SK-N-SH treated with all-trans-retinoic acid at 6 μM for 48 hours (cell line): ENCODE data around the gene KRTAP5-10.
"Not testable (repeated sequence)": the region's sequence is repeated elsewhere in the genome, so short reads cannot be mapped to it uniquely, and the experiment has no call there.

ENCODE experiments used
- ISL1 ChIP-seq: fragments of 250-450 bp; sonication (Bioruptor Pico); IDR thresholded peaks from 2 replicates; pipeline ENCODE4 v2.1.2; 2022; ENCODE audit warnings: mild to moderate bottlenecking, moderate library complexity
- ZFP3 ChIP-seq: fragments of 250-450 bp; sonication (Bioruptor Pico); IDR thresholded peaks from 2 replicates; pipeline ENCODE4 v1.5.0; 2020; ENCODE audit warnings: mild to moderate bottlenecking, moderate library complexity
- ZFP30 ChIP-seq: fragments of 450-650 bp; formaldehyde crosslinking; IDR thresholded peaks from 2 replicates; pipeline ENCODE4 v1.5.0; 2022; ENCODE audit warnings: mild to moderate bottlenecking, moderate library complexity
- TF ChIP-seq, protein P1 (sequence below): fragments of 250-450 bp; sonication (Bioruptor Pico); IDR thresholded peaks from 2 replicates; pipeline ENCODE4 v1.5.1; 2020; ENCODE audit warnings: low read depth, mild to moderate bottlenecking, moderate library complexity
- TF ChIP-seq, protein P2 (sequence below): fragments of 250-450 bp; sonication (Bioruptor Pico); IDR thresholded peaks from 2 replicates; pipeline ENCODE4 v1.8.0; 2020; ENCODE audit warnings: mild to moderate bottlenecking, moderate library complexity, borderline replicate concordance
- TF ChIP-seq, protein P3 (sequence below): fragments of 250-450 bp; sonication (Bioruptor Pico); IDR thresholded peaks from 2 replicates; pipeline ENCODE4 v1.8.0; 2021; ENCODE audit warnings: low read depth, mild to moderate bottlenecking, moderate library complexity, borderline replicate concordance

DNA sequence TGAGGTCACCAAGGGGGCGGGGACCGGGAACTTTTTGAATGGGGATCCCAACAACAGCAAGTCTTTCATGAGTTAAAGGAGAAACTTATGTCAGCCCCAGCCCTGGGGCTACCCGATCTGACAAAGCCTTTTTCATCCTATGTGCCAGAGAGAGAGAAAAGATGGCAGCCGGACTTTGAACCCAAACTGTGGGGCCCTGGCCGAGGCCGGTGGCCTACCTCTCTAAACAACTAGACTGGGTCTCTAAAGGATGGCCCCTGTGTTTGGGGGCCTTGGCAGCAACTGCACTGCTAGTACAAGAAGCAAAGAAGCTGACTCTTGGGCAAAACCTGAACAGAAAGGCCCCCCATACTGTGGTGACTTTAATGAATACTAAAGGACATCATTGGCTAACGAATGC is 48.6 kb downstream of the KRTAP5-10 start:
- TF ChIP-seq ZFP30; ISL1 (CRISPR knock-in tag); ZFP3 (CRISPR knock-in tag): not testable (repeated sequence)
- TF ChIP-seq, protein P1, sequence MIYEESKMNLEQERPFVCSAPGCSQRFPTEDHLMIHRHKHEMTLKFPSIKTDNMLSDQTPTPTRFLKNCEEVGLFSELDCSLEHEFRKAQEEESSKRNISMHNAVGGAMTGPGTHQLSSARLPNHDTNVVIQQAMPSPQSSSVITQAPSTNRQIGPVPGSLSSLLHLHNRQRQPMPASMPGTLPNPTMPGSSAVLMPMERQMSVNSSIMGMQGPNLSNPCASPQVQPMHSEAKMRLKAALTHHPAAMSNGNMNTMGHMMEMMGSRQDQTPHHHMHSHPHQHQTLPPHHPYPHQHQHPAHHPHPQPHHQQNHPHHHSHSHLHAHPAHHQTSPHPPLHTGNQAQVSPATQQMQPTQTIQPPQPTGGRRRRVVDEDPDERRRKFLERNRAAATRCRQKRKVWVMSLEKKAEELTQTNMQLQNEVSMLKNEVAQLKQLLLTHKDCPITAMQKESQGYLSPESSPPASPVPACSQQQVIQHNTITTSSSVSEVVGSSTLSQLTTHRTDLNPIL (CRISPR knock-in tag) = not testable (repeated sequence)
- TF ChIP-seq, protein P2, sequence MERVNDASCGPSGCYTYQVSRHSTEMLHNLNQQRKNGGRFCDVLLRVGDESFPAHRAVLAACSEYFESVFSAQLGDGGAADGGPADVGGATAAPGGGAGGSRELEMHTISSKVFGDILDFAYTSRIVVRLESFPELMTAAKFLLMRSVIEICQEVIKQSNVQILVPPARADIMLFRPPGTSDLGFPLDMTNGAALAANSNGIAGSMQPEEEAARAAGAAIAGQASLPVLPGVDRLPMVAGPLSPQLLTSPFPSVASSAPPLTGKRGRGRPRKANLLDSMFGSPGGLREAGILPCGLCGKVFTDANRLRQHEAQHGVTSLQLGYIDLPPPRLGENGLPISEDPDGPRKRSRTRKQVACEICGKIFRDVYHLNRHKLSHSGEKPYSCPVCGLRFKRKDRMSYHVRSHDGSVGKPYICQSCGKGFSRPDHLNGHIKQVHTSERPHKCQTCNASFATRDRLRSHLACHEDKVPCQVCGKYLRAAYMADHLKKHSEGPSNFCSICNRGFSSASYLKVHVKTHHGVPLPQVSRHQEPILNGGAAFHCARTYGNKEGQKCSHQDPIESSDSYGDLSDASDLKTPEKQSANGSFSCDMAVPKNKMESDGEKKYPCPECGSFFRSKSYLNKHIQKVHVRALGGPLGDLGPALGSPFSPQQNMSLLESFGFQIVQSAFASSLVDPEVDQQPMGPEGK (CRISPR knock-in tag) = not testable (repeated sequence)
- TF ChIP-seq, protein P3, sequence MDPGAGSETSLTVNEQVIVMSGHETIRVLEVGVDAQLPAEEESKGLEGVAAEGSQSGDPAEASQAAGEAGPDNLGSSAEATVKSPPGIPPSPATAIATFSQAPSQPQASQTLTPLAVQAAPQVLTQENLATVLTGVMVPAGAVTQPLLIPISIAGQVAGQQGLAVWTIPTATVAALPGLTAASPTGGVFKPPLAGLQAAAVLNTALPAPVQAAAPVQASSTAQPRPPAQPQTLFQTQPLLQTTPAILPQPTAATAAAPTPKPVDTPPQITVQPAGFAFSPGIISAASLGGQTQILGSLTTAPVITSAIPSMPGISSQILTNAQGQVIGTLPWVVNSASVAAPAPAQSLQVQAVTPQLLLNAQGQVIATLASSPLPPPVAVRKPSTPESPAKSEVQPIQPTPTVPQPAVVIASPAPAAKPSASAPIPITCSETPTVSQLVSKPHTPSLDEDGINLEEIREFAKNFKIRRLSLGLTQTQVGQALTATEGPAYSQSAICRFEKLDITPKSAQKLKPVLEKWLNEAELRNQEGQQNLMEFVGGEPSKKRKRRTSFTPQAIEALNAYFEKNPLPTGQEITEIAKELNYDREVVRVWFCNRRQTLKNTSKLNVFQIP (CRISPR knock-in tag) = not testable (repeated sequence)
